HepG2 (cell line): ENCODE data around the gene HNRNPF. TPM values are rescaled to one million over a fixed set of nuclear protein-coding genes. Genes with fewer than 3 reads are reported as not detected.

Source experiments
- CENPX ChIP-seq: sonication (generic); formaldehyde crosslinking; IDR thresholded peaks from 2 replicates; pipeline ENCODE4 v1.9.0; 2021; ENCODE audit warnings: mild to moderate bottlenecking, missing genetic modification reagents, moderate library complexity
- CHD2 ChIP-seq: IDR thresholded peaks from 2 replicates; pipeline ENCODE4 v1.6.1; 2011; ENCODE audit warnings: low read depth, low read length, improper control_type of control experiment
- HDAC1 ChIP-seq: sonication (generic); formaldehyde crosslinking; IDR thresholded peaks from 2 replicates; pipeline ENCODE4 v1.5.1; 2020; ENCODE audit warnings: mild to moderate bottlenecking, missing genetic modification reagents
- MEIS1 ChIP-seq: sonication (generic); formaldehyde crosslinking; IDR thresholded peaks from 2 replicates; pipeline ENCODE4 v1.9.0; 2021; ENCODE audit warnings: mild to moderate bottlenecking, missing genetic modification reagents, moderate library complexity, borderline replicate concordance
- TOE1 ChIP-seq: sonication (generic); formaldehyde crosslinking; IDR thresholded peaks from 2 replicates; pipeline ENCODE4 v1.4.0; 2020; ENCODE audit warnings: mild to moderate bottlenecking, missing genetic modification reagents
- ZBTB1 ChIP-seq: sonication (generic); formaldehyde crosslinking; IDR thresholded peaks from 2 replicates; pipeline ENCODE4 v1.4.0; 2020; ENCODE audit warnings: missing genetic modification reagents, borderline replicate concordance
- ZFP36L2 ChIP-seq: sonication (generic); formaldehyde crosslinking; IDR thresholded peaks from 2 replicates; pipeline ENCODE4 v1.4.0; 2020; ENCODE audit warnings: missing genetic modification reagents
- ZNF451 ChIP-seq: sonication (generic); formaldehyde crosslinking; IDR thresholded peaks from 2 replicates; pipeline ENCODE4 v1.5.0; 2020; ENCODE audit warnings: mild to moderate bottlenecking, missing genetic modification reagents
- ZNF460 ChIP-seq: sonication (generic); formaldehyde crosslinking; IDR thresholded peaks from 2 replicates; pipeline ENCODE4 v1.5.1; 2020; ENCODE audit warnings: missing genetic modification reagents, mild to moderate bottlenecking, borderline replicate concordance
- ZNF775 ChIP-seq: sonication (generic); formaldehyde crosslinking; IDR thresholded peaks from 2 replicates; pipeline ENCODE4 v1.4.0; 2020; ENCODE audit warnings: missing genetic modification reagents, mild to moderate bottlenecking, moderate library complexity, borderline replicate concordance
- polyA plus RNA-seq, 8 experiments: library from polyadenylated mRNA; depleted of rRNA in 3 of 8; stranded (reverse) in 7 of 8; unstranded in 1 of 8; fragments of >200 nt; fragmentation: Illumina TruSeq in 4 of 8; extraction: Trizol in 4 of 8; gene quantifications; 2 replicates each; pipeline versions ENCODE4 v1.2.1 to v1.2.3, GENCODE V29; 2011 to 2016; ENCODE audit warnings: low read depth in 4 of 8, missing spikeins in 1 of 8, mixed read lengths in 1 of 8; ENCODE audit not compliant: insufficient read depth in 1 of 8
- total RNA-seq, 5 experiments: library from RNA; depleted of rRNA; stranded (reverse); fragments of >200 nt; fragmentation: Illumina TruSeq; extraction: Trizol; gene quantifications; 2 replicates each; pipeline ENCODE4 v1.2.3, GENCODE V29; 2016; ENCODE audit warnings: low read depth in 1 of 5
- TF ChIP-seq, protein P1 (sequence below): sonication (generic); formaldehyde crosslinking; IDR thresholded peaks from 2 replicates; pipeline ENCODE4 v1.5.0; 2020; ENCODE audit warnings: missing genetic modification reagents
- TF ChIP-seq, protein P2 (sequence below): sonication (generic); formaldehyde crosslinking; IDR thresholded peaks from 2 replicates; pipeline ENCODE4 v1.8.0; 2022; ENCODE audit warnings: mild to moderate bottlenecking, missing genetic modification reagents, moderate library complexity
- TF ChIP-seq, protein P3 (sequence below): fragments of 450-650 bp; IDR thresholded peaks from 2 replicates; pipeline ENCODE4 v1.6.1; 2017; ENCODE audit warnings: mild to moderate bottlenecking
- TF ChIP-seq, protein P4 (sequence below): IDR thresholded peaks from 2 replicates; pipeline ENCODE4 v1.4.0; 2020; ENCODE audit warnings: mild to moderate bottlenecking, missing genetic modification reagents
- TF ChIP-seq, protein P5 (sequence below): sonication (generic); formaldehyde crosslinking; IDR thresholded peaks from 2 replicates; pipeline ENCODE4 v1.5.1; 2020; ENCODE audit warnings: missing genetic modification reagents, mild to moderate bottlenecking, borderline replicate concordance

Gene HNRNPF
- total and polyA plus RNA-seq, 2 of the 13 experiments (the other 11 are each of a cell fraction or from before 2014, with no cell fraction given) = 166 to 308 TPM

DNA sequence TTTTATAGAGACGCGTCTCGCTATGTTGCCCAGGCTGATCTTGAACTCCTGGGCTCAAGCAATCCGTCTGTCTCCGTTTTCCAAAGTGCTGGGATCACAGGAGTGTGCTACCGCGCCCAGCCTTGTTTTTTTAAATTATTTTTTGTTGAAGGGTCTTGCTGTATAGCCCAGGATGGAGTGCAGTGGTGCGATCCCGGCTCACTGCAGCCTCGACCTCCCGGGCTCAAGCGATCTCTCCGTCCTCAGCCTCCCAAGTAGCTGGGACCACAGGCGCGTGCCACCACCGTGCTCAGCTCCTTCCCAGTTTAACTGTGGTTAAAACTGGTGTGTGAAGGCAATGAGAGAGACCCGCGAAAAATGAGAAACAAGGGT, 11.0 kb upstream of the HNRNPF start (continued):
- TF ChIP-seq, protein P1, sequence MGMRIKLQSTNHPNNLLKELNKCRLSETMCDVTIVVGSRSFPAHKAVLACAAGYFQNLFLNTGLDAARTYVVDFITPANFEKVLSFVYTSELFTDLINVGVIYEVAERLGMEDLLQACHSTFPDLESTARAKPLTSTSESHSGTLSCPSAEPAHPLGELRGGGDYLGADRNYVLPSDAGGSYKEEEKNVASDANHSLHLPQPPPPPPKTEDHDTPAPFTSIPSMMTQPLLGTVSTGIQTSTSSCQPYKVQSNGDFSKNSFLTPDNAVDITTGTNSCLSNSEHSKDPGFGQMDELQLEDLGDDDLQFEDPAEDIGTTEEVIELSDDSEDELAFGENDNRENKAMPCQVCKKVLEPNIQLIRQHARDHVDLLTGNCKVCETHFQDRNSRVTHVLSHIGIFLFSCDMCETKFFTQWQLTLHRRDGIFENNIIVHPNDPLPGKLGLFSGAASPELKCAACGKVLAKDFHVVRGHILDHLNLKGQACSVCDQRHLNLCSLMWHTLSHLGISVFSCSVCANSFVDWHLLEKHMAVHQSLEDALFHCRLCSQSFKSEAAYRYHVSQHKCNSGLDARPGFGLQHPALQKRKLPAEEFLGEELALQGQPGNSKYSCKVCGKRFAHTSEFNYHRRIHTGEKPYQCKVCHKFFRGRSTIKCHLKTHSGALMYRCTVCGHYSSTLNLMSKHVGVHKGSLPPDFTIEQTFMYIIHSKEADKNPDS (CRISPR knock-in tag) = no peak
- TF ChIP-seq, protein P2, sequence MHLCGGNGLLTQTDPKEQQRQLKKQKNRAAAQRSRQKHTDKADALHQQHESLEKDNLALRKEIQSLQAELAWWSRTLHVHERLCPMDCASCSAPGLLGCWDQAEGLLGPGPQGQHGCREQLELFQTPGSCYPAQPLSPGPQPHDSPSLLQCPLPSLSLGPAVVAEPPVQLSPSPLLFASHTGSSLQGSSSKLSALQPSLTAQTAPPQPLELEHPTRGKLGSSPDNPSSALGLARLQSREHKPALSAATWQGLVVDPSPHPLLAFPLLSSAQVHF = 0 out of 2 replicates have a peak, but pooled peaks have one; percentile 47
- TF ChIP-seq CHD2 = no peak
- TF ChIP-seq, protein P3, sequence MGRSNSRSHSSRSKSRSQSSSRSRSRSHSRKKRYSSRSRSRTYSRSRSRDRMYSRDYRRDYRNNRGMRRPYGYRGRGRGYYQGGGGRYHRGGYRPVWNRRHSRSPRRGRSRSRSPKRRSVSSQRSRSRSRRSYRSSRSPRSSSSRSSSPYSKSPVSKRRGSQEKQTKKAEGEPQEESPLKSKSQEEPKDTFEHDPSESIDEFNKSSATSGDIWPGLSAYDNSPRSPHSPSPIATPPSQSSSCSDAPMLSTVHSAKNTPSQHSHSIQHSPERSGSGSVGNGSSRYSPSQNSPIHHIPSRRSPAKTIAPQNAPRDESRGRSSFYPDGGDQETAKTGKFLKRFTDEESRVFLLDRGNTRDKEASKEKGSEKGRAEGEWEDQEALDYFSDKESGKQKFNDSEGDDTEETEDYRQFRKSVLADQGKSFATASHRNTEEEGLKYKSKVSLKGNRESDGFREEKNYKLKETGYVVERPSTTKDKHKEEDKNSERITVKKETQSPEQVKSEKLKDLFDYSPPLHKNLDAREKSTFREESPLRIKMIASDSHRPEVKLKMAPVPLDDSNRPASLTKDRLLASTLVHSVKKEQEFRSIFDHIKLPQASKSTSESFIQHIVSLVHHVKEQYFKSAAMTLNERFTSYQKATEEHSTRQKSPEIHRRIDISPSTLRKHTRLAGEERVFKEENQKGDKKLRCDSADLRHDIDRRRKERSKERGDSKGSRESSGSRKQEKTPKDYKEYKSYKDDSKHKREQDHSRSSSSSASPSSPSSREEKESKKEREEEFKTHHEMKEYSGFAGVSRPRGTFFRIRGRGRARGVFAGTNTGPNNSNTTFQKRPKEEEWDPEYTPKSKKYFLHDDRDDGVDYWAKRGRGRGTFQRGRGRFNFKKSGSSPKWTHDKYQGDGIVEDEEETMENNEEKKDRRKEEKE = no peak
- TF ChIP-seq ZBTB1 (CRISPR knock-in tag) = no peak
- TF ChIP-seq ZFP36L2 = no peak
- no peak for TF ChIP-seq ZNF451 (CRISPR knock-in tag)
- TF ChIP-seq HDAC1 (CRISPR knock-in tag) = no peak
- TF ChIP-seq TOE1 (CRISPR knock-in tag) = no peak
- TF ChIP-seq MEIS1 = no peak
- TF ChIP-seq, protein P4, sequence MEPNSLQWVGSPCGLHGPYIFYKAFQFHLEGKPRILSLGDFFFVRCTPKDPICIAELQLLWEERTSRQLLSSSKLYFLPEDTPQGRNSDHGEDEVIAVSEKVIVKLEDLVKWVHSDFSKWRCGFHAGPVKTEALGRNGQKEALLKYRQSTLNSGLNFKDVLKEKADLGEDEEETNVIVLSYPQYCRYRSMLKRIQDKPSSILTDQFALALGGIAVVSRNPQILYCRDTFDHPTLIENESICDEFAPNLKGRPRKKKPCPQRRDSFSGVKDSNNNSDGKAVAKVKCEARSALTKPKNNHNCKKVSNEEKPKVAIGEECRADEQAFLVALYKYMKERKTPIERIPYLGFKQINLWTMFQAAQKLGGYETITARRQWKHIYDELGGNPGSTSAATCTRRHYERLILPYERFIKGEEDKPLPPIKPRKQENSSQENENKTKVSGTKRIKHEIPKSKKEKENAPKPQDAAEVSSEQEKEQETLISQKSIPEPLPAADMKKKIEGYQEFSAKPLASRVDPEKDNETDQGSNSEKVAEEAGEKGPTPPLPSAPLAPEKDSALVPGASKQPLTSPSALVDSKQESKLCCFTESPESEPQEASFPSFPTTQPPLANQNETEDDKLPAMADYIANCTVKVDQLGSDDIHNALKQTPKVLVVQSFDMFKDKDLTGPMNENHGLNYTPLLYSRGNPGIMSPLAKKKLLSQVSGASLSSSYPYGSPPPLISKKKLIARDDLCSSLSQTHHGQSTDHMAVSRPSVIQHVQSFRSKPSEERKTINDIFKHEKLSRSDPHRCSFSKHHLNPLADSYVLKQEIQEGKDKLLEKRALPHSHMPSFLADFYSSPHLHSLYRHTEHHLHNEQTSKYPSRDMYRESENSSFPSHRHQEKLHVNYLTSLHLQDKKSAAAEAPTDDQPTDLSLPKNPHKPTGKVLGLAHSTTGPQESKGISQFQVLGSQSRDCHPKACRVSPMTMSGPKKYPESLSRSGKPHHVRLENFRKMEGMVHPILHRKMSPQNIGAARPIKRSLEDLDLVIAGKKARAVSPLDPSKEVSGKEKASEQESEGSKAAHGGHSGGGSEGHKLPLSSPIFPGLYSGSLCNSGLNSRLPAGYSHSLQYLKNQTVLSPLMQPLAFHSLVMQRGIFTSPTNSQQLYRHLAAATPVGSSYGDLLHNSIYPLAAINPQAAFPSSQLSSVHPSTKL (CRISPR knock-in tag) = no peak
- TF ChIP-seq ZNF775 (CRISPR knock-in tag) = 0 out of 2 replicates have a peak, but pooled peaks have one; percentile 7
- TF ChIP-seq ZNF460 (CRISPR knock-in tag) = peak; percentile 90
- TF ChIP-seq, protein P5, sequence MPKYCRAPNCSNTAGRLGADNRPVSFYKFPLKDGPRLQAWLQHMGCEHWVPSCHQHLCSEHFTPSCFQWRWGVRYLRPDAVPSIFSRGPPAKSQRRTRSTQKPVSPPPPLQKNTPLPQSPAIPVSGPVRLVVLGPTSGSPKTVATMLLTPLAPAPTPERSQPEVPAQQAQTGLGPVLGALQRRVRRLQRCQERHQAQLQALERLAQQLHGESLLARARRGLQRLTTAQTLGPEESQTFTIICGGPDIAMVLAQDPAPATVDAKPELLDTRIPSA (CRISPR knock-in tag) = no peak
- no peak for TF ChIP-seq CENPX (CRISPR knock-in tag)
